Parathyroid adenoma (tissue), 2 donors: Measurements from ENCODE around the gene BRCC3.

Experiments used
- H2AFZ ChIP-seq: fragments of 300-600 bp; sonication (generic); one replicate; pipeline ENCODE4 v1.7.0; 2017; ENCODE audit warnings: antibody characterized with exemption, mild to moderate bottlenecking
- H3K27ac ChIP-seq: fragments of 300-600 bp; sonication (generic); one replicate; pipeline ENCODE4 v1.7.0; 2017
- H3K27me3 ChIP-seq: fragments of 300-600 bp; sonication (generic); one replicate; pipeline ENCODE4 v1.7.0; 2017; ENCODE audit warnings: low read length; ENCODE audit not compliant: control insufficient read depth, insufficient read depth
- H3K36me3 ChIP-seq: fragments of 300-600 bp; sonication (generic); one replicate; pipeline ENCODE4 v1.7.0; 2017; ENCODE audit warnings: low read length; ENCODE audit not compliant: control insufficient read depth, insufficient read depth
- H3K4me1 ChIP-seq: fragments of 300-600 bp; sonication (generic); one replicate; pipeline ENCODE4 v1.7.0; 2017; ENCODE audit warnings: control low read depth
- H3K4me2 ChIP-seq: fragments of 300-600 bp; sonication (generic); one replicate; pipeline ENCODE4 v1.7.0; 2017; ENCODE audit warnings: low read length
- H3K4me3 ChIP-seq: fragments of 300-600 bp; sonication (generic); one replicate; pipeline ENCODE4 v1.7.0; 2017; ENCODE audit warnings: low read depth, low read length
- H3K79me2 ChIP-seq: fragments of 300-600 bp; sonication (generic); one replicate; pipeline ENCODE4 v1.7.0; 2017; ENCODE audit warnings: control low read depth
- H3K9ac ChIP-seq: fragments of 300-600 bp; sonication (generic); one replicate; pipeline ENCODE4 v1.7.0; 2017; ENCODE audit warnings: mild to moderate bottlenecking
- H3K9me3 ChIP-seq: fragments of 300-600 bp; sonication (generic); one replicate; pipeline ENCODE4 v1.7.0; 2017; ENCODE audit warnings: low read length; ENCODE audit not compliant: control insufficient read depth
- CTCF ChIP-seq: fragments of 300-600 bp; sonication (generic); IDR thresholded peaks from one replicate; pipeline ENCODE4 v1.7.0; 2017; ENCODE audit warnings: antibody characterized with exemption, mild to moderate bottlenecking
- donor health status: primary hyperparathyroidism.

Gene BRCC3

GRCh38 chrX:155148724-155149537 is 77.6 kb downstream of the BRCC3 start:
- Histone ChIP-seq H3K36me3 (no peaks in the 10 kb centered on the region), H3K27ac (no peak overlapping the region), H3K79me2 (no peaks in the 10 kb centered on the region), H3K9ac (no peak overlapping the region), H3K4me3 (no peak overlapping the region), H3K9me3 (no peaks in the 10 kb centered on the region), H3K4me1 (no peaks in the 10 kb centered on the region), H2AFZ (no peak overlapping the region), H3K27me3 (no peaks in the 10 kb centered on the region), H3K4me2 (no peak overlapping the region)
- TF ChIP-seq CTCF: no peak

- Histone ChIP-seq H3K4me1 (no peaks in the 10 kb centered on the region), H3K9me3 (no peaks in the 10 kb centered on the region), H3K4me3 (no peak overlapping the region), H3K9ac (no peak overlapping the region), H3K4me2 (no peak overlapping the region), H3K27ac (no peak overlapping the region), H3K36me3 (no peaks in the 10 kb centered on the region), H3K79me2 (no peaks in the 10 kb centered on the region), H3K27me3 (no peaks in the 10 kb centered on the region), H2AFZ (no peak overlapping the region)
- TF ChIP-seq CTCF: no peak
These were observed 98.6 kb downstream of the BRCC3 start for GRCh38 chrX:155169881-155170280.
